HCT116 (cell line): ENCODE data around the gene ATP6V0D1.

Experiments
- EGR1 ChIP-seq: IDR thresholded peaks from 2 replicates; pipeline ENCODE4 v1.6.1; 2012; ENCODE audit warnings: low read depth
- EZH2 ChIP-seq: fragments of 200-600 bp; sonication (generic); IDR thresholded peaks from 2 replicates; pipeline ENCODE4 v1.6.1; 2017; ENCODE audit warnings: antibody characterized with exemption, mixed run types
- EZH2phosphoT487 ChIP-seq: fragments of 200-600 bp; IDR thresholded peaks from 2 replicates; pipeline ENCODE4 v1.6.1; 2018; ENCODE audit warnings: antibody characterized with exemption, borderline replicate concordance
- JUND ChIP-seq: IDR thresholded peaks from 2 replicates; pipeline ENCODE4 v1.6.1; 2012
- POLR2A ChIP-seq: IDR thresholded peaks from 2 replicates; pipeline ENCODE4 v1.7.0; 2011; ENCODE audit warnings: borderline replicate concordance; ENCODE audit not compliant: insufficient read depth, insufficient read length; ENCODE audit errors: extremely low read depth
- RAD21 ChIP-seq: IDR thresholded peaks from 2 replicates; pipeline ENCODE4 v1.6.1; 2012; ENCODE audit warnings: low read depth, mild to moderate bottlenecking
- REST ChIP-seq: IDR thresholded peaks from 2 replicates; pipeline ENCODE4 v1.6.1; 2012; ENCODE audit warnings: low read depth
- SP1 ChIP-seq: IDR thresholded peaks from 2 replicates; pipeline ENCODE4 v1.6.1; 2012; ENCODE audit warnings: low read depth
- SRF ChIP-seq: IDR thresholded peaks from 2 replicates; pipeline ENCODE4 v1.6.1; 2012; ENCODE audit warnings: low read depth
- TCF7L2 ChIP-seq: IDR thresholded peaks from 2 replicates; pipeline ENCODE4 v1.7.0; 2011; ENCODE audit warnings: borderline replicate concordance, inconsistent platforms; ENCODE audit not compliant: insufficient read depth, insufficient read length; ENCODE audit errors: extremely low read depth
- TF ChIP-seq, protein P1 (sequence below), 3 experiments: fragments of 200-600 bp in 1 of 3; sonication (generic) in 1 of 3; IDR thresholded peaks in 2 of 3; conservative IDR thresholded peaks in 1 of 3; 2 replicates each; pipeline ENCODE4 v1.5.1; 2012 to 2017; ENCODE audit warnings: low read depth in 2 of 3, low read length in 2 of 3, antibody characterized with exemption in 1 of 3, borderline replicate concordance in 1 of 3, control low read depth in 1 of 3, mild to moderate bottlenecking in 1 of 3, mixed read lengths in 1 of 3, mixed run types in 1 of 3, moderate library complexity in 1 of 3; ENCODE audit not compliant: insufficient read depth in 1 of 3
- TF ChIP-seq, protein P2 (sequence below): IDR thresholded peaks from 2 replicates; pipeline ENCODE4 v1.6.1; 2012
- TF ChIP-seq, protein P3 (sequence below): IDR thresholded peaks from 2 replicates; pipeline ENCODE4 v1.6.1; 2011; ENCODE audit warnings: mild to moderate bottlenecking, low read length, moderate library complexity; ENCODE audit not compliant: insufficient replicate concordance; ENCODE audit errors: extremely low read depth

DNA sequence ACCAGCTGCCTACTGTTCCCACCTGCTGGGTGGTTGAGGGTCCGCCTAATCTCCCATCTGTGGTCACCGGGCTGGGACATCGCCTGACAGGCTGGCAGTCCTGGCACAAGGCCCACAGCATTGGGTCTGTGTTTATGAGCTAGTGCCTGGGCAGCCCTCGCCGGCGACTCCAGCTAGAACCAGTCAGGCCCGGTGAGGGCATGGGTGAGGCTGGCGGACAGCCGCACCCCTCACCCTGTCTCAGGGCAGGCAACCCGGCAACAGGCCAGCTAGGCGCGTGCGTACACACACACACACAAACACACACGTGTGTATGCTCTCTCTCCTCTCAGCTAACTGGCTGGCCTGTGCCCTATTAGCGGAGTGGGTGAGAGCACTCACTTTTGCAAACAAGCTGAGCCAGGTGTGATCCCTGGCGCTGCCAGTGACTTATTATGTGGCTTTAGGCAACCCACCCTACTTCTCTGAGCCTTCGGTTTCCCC lies 39.6 kb downstream of the ATP6V0D1 start:
- TF ChIP-seq EZH2 (no peak), POLR2A (no peak), EZH2phosphoT487 (no peak), RAD21 (no peak), JUND (no peak), REST (no peak), TCF7L2 (no peak), SRF (no peak), EGR1 (no peak), SP1 (no peak)
- TF ChIP-seq, protein P1, sequence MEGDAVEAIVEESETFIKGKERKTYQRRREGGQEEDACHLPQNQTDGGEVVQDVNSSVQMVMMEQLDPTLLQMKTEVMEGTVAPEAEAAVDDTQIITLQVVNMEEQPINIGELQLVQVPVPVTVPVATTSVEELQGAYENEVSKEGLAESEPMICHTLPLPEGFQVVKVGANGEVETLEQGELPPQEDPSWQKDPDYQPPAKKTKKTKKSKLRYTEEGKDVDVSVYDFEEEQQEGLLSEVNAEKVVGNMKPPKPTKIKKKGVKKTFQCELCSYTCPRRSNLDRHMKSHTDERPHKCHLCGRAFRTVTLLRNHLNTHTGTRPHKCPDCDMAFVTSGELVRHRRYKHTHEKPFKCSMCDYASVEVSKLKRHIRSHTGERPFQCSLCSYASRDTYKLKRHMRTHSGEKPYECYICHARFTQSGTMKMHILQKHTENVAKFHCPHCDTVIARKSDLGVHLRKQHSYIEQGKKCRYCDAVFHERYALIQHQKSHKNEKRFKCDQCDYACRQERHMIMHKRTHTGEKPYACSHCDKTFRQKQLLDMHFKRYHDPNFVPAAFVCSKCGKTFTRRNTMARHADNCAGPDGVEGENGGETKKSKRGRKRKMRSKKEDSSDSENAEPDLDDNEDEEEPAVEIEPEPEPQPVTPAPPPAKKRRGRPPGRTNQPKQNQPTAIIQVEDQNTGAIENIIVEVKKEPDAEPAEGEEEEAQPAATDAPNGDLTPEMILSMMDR (IDR thresholded peaks at IDR 0.05 in 2 of 3, conservative IDR thresholded peaks at IDR 0.05 in 1 of 3; ENCODE audit: borderline replicate concordance in 1 of 3, insufficient read depth in 1 of 3, low read depth in 2 of 3, low read length in 2 of 3): no peak
- TF ChIP-seq, protein P2, sequence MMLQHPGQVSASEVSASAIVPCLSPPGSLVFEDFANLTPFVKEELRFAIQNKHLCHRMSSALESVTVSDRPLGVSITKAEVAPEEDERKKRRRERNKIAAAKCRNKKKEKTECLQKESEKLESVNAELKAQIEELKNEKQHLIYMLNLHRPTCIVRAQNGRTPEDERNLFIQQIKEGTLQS: no peak
- TF ChIP-seq, protein P3, sequence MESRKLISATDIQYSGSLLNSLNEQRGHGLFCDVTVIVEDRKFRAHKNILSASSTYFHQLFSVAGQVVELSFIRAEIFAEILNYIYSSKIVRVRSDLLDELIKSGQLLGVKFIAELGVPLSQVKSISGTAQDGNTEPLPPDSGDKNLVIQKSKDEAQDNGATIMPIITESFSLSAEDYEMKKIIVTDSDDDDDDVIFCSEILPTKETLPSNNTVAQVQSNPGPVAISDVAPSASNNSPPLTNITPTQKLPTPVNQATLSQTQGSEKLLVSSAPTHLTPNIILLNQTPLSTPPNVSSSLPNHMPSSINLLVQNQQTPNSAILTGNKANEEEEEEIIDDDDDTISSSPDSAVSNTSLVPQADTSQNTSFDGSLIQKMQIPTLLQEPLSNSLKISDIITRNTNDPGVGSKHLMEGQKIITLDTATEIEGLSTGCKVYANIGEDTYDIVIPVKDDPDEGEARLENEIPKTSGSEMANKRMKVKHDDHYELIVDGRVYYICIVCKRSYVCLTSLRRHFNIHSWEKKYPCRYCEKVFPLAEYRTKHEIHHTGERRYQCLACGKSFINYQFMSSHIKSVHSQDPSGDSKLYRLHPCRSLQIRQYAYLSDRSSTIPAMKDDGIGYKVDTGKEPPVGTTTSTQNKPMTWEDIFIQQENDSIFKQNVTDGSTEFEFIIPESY: no peak
